Bronchial epithelial cell (primary cell): ENCODE results near the gene TMEM259. TPM values are rescaled to one million over a fixed set of nuclear protein-coding genes. Genes with fewer than 3 reads are reported as not detected.

Source experiments
- DNase-seq: peaks from one replicate; pipeline ENCODE4 v3.0.0-alpha.2; 2010; ENCODE audit warnings: low read depth
- FAIRE-seq: peaks from 2 replicates; lab custom pipeline; 2011; peaks lifted over from hg19 to GRCh38; lab: Jason Lieb, UNC
- H3K27me3 ChIP-seq: 2 replicates; pipeline ENCODE4 v1.5.1; 2011; ENCODE audit warnings: low read length; ENCODE audit not compliant: control insufficient read depth, insufficient read depth
- H3K36me3 ChIP-seq: 2 replicates; pipeline ENCODE4 v1.5.1; 2011; ENCODE audit warnings: low read length; ENCODE audit not compliant: control insufficient read depth, insufficient read depth
- H3K4me3 ChIP-seq: 2 replicates; pipeline ENCODE4 v1.5.1; 2011; ENCODE audit warnings: mild to moderate bottlenecking, low read depth, low read length, control low read depth
- CTCF ChIP-seq: IDR thresholded peaks from 2 replicates; pipeline ENCODE4 v1.5.1; 2011; ENCODE audit warnings: mild to moderate bottlenecking, moderate library complexity, low read length, control low read depth, inconsistent platforms; ENCODE audit not compliant: insufficient read depth, severe bottlenecking
- total RNA-seq: library from RNA; depleted of rRNA; stranded (reverse); fragments of >200 nt; gene quantifications from 2 replicates; pipeline ENCODE4 v1.2.1, GENCODE V29; 2014

The TMEM259 gene
- total RNA-seq, 1 donor from 2014 or later, result 54.8 TPM

GRCh38 chr19:993361-993830 is 27.5 kb downstream of the TMEM259 start:
- FAIRE-seq (no peak), DNase-seq (no peak)
- TF ChIP-seq CTCF, result no peak
- Histone ChIP-seq H3K36me3 (peaks cover 13% of the 10 kb centered on the region), H3K27me3 (peaks cover 3% of the 10 kb centered on the region), H3K4me3 (no peak overlapping the region)

GRCh38 chr19:992670-993055 is 28.3 kb downstream of the TMEM259 start:
- H3K27me3 ChIP-seq, result peaks cover 2% of the 10 kb centered on the region
- H3K4me3 ChIP-seq, result no peak overlapping the region
- DNase-seq (no peak), FAIRE-seq (no peak)
- H3K36me3 ChIP-seq, result peaks cover 16% of the 10 kb centered on the region
- no peak for TF ChIP-seq CTCF

GRCh38 chr19:991932-992669 is 28.8 kb downstream of the TMEM259 start:
- DNase-seq, result no peak
- H3K27me3 ChIP-seq, result no peaks in the 10 kb centered on the region
- FAIRE-seq, result no peak
- TF ChIP-seq CTCF, result no peak
- H3K36me3 ChIP-seq, result peaks cover 18% of the 10 kb centered on the region
- H3K4me3 ChIP-seq, result no peak overlapping the region

- TF ChIP-seq CTCF, result no peak
- peaks cover 23% of the 10 kb centered on the region for H3K36me3 ChIP-seq
- FAIRE-seq (no peak), DNase-seq (no peak)
- H3K27me3 ChIP-seq, result no peaks in the 10 kb centered on the region
- no peak overlapping the region for H3K4me3 ChIP-seq
Observed at GRCh38 chr19:991174-991931, 29.6 kb downstream of the TMEM259 start.

GRCh38 chr19:990746-991145 is 30.2 kb downstream of the TMEM259 start:
- H3K27me3 ChIP-seq, result no peaks in the 10 kb centered on the region
- FAIRE-seq, result no peak
- DNase-seq, result no peak
- H3K4me3 ChIP-seq, result no peak overlapping the region
- peaks cover 28% of the 10 kb centered on the region for H3K36me3 ChIP-seq
- TF ChIP-seq CTCF, result no peak
